Smooth muscle cell (in vitro differentiated cells): Measurements from ENCODE around the gene HRH3. TPM values are rescaled to one million over a fixed set of nuclear protein-coding genes. Genes with fewer than 3 reads are reported as not detected.

Source experiments
- DNase-seq: peaks from one replicate; lab custom pipeline; 2025; ENCODE audit not compliant: unreplicated experiment; lab: John Stamatoyannopoulos, UW
- H2AFZ ChIP-seq: fragments of 200-600 bp; sonication (generic); 2 replicates; pipeline ENCODE4 v1.6.0; 2016; ENCODE audit warnings: antibody characterized with exemption, low read depth, mild to moderate bottlenecking
- H3F3A ChIP-seq: fragments of 200-600 bp; sonication (generic); 2 replicates; pipeline ENCODE4 v1.6.0; 2017; ENCODE audit warnings: antibody characterized with exemption, low read depth
- H3K27ac ChIP-seq: fragments of 200-600 bp; sonication (generic); 2 replicates; pipeline ENCODE4 v1.5.1; 2016; ENCODE audit warnings: low read depth, mild to moderate bottlenecking
- H3K27me3 ChIP-seq: fragments of 200-600 bp; sonication (generic); 2 replicates; pipeline ENCODE4 v1.6.1; 2016; ENCODE audit warnings: low read depth, mild to moderate bottlenecking
- H3K36me3 ChIP-seq: fragments of 200-600 bp; sonication (generic); 2 replicates; pipeline ENCODE4 v1.5.1; 2016; ENCODE audit warnings: low read depth
- H3K4me1 ChIP-seq: fragments of 200-600 bp; sonication (generic); 2 replicates; pipeline ENCODE4 v1.5.1; 2016; ENCODE audit warnings: low read depth
- H3K4me2 ChIP-seq: fragments of 200-600 bp; sonication (generic); 2 replicates; pipeline ENCODE4 v1.6.0; 2016; ENCODE audit warnings: mild to moderate bottlenecking
- H3K4me3 ChIP-seq: fragments of 200-600 bp; sonication (generic); 2 replicates; pipeline ENCODE4 v1.5.1; 2016; ENCODE audit warnings: mild to moderate bottlenecking
- H3K79me2 ChIP-seq: fragments of 200-600 bp; sonication (generic); 2 replicates; pipeline ENCODE4 v1.6.0; 2016; ENCODE audit warnings: low read depth, mild to moderate bottlenecking
- H3K9ac ChIP-seq: fragments of 200-600 bp; sonication (generic); 2 replicates; pipeline ENCODE4 v1.6.0; 2016; ENCODE audit warnings: low read depth
- H3K9me3 ChIP-seq: fragments of 200-600 bp; sonication (generic); replicated peaks from 2 replicates; pipeline ENCODE4 v1.5.1; 2016; ENCODE audit warnings: low read depth
- H4K20me1 ChIP-seq: fragments of 200-600 bp; sonication (generic); 2 replicates; pipeline ENCODE4 v1.6.0; 2016; ENCODE audit warnings: low read depth
- WGBS: methylation state at CpG from one replicate; pipeline ENCODE4 v1.1.7; 2016; ENCODE audit warnings: low lambda C conversion rate; 5-methylcytosine and 5-hydroxymethylcytosine counted together
- polyA plus RNA-seq: library from polyadenylated mRNA; unstranded; fragments of >200 nt; fragmentation: Nextera tagmentation; extraction: Ambion mirVana; gene quantifications from 2 replicates; pipeline ENCODE4 v1.2.1, GENCODE V29; 2016
- total RNA-seq: library from RNA; depleted of rRNA; stranded (reverse); fragments of >200 nt; gene quantifications from 2 replicates; pipeline ENCODE4 v1.2.3, GENCODE V29; 2014
- TF ChIP-seq, protein P1 (sequence below): fragments of 200-600 bp; sonication (generic); IDR thresholded peaks from 2 replicates; pipeline ENCODE4 v1.5.1; 2017; ENCODE audit warnings: borderline replicate concordance, mild to moderate bottlenecking, antibody characterized with exemption; ENCODE audit not compliant: insufficient read depth, poor library complexity, severe bottlenecking

The HRH3 gene
- total and polyA plus RNA-seq, 2 experiments from 2014 or later = not detected

GRCh38 chr20:62253398-62253797 lies 33.3 kb upstream of the HRH3 start:
- Histone ChIP-seq H3F3A (peaks cover 5% of the 10 kb centered on the region), H3K4me3 (no peak overlapping the region), H2AFZ (no peak overlapping the region), H3K27ac (no peak overlapping the region), H3K9me3 (no peaks in the 10 kb centered on the region), H3K79me2 (peaks cover 92% of the 10 kb centered on the region), H3K36me3 (no peaks in the 10 kb centered on the region), H3K9ac (no peak overlapping the region), H3K4me1 (no peaks in the 10 kb centered on the region), H3K4me2 (no peak overlapping the region), H3K27me3 (no peaks in the 10 kb centered on the region), H4K20me1 (peaks cover 100% of the 10 kb centered on the region)
- DNase-seq = no peak
- WGBS = 83% methylated on average over 6 of the region's 6 CpGs
- TF ChIP-seq, protein P1, sequence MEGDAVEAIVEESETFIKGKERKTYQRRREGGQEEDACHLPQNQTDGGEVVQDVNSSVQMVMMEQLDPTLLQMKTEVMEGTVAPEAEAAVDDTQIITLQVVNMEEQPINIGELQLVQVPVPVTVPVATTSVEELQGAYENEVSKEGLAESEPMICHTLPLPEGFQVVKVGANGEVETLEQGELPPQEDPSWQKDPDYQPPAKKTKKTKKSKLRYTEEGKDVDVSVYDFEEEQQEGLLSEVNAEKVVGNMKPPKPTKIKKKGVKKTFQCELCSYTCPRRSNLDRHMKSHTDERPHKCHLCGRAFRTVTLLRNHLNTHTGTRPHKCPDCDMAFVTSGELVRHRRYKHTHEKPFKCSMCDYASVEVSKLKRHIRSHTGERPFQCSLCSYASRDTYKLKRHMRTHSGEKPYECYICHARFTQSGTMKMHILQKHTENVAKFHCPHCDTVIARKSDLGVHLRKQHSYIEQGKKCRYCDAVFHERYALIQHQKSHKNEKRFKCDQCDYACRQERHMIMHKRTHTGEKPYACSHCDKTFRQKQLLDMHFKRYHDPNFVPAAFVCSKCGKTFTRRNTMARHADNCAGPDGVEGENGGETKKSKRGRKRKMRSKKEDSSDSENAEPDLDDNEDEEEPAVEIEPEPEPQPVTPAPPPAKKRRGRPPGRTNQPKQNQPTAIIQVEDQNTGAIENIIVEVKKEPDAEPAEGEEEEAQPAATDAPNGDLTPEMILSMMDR = no peak

GRCh38 chr20:62252342-62252966 lies 32.4 kb upstream of the HRH3 start:
- 95% methylated on average over 26 of the region's 26 CpGs for WGBS

GRCh38 chr20:62248890-62249560 lies 28.9 kb upstream of the HRH3 start:
- no peaks in the 10 kb centered on the region for H3K9me3 ChIP-seq
- H3K9ac ChIP-seq = no peak overlapping the region
- H3K27me3 ChIP-seq = no peaks in the 10 kb centered on the region
- peaks cover 100% of the 10 kb centered on the region for H3K79me2 ChIP-seq
- no peak for DNase-seq
- H3K36me3 ChIP-seq = no peaks in the 10 kb centered on the region
- WGBS = 98% methylated on average over 6 of the region's 6 CpGs
- H2AFZ ChIP-seq = no peak overlapping the region
- H4K20me1 ChIP-seq = peaks cover 100% of the 10 kb centered on the region
- TF ChIP-seq, protein P1 = no peak
- no peak overlapping the region for H3K4me2 ChIP-seq
- H3K27ac ChIP-seq = no peak overlapping the region
- H3F3A ChIP-seq = no peaks in the 10 kb centered on the region
- H3K4me3 ChIP-seq = no peak overlapping the region
- no peaks in the 10 kb centered on the region for H3K4me1 ChIP-seq

More at GRCh38 chr20:62252342-62252966, 32.4 kb upstream of the HRH3 start:
- no peak for DNase-seq
- peaks cover 100% of the 10 kb centered on the region for H4K20me1 ChIP-seq
- H3K9me3 ChIP-seq = no peaks in the 10 kb centered on the region
- no peak overlapping the region for H3K9ac ChIP-seq
- H3K4me2 ChIP-seq = no peak overlapping the region
- H3K4me1 ChIP-seq = no peaks in the 10 kb centered on the region
- no peaks in the 10 kb centered on the region for H3K36me3 ChIP-seq
- no peak overlapping the region for H2AFZ ChIP-seq
- TF ChIP-seq, protein P1 = no peak
- H3K4me3 ChIP-seq = no peak overlapping the region
- H3F3A ChIP-seq = no peaks in the 10 kb centered on the region
- peaks cover 100% of the 10 kb centered on the region for H3K79me2 ChIP-seq
- no peak overlapping the region for H3K27ac ChIP-seq
- H3K27me3 ChIP-seq = no peaks in the 10 kb centered on the region
